Trophoblast cell (in vitro differentiated cells and primary cell): Measurements from ENCODE around the gene ADAMTS15.
"Not testable (repeated sequence)": the region's sequence is repeated elsewhere in the genome, so short reads cannot be mapped to it uniquely, and the experiment has no call there.

Experiments
- DNase-seq, 2 donors: peaks; one replicate each; pipeline ENCODE4 v3.0.0-alpha.2; 2016
- H2AFZ ChIP-seq: 2 replicates; pipeline ENCODE4 v1.6.1; 2013; ENCODE audit warnings: low read length, moderate library complexity, mild to moderate bottlenecking; ENCODE audit not compliant: insufficient read depth, poor library complexity
- H2AK5ac ChIP-seq: 2 replicates; pipeline ENCODE4 v1.6.1; 2013; ENCODE audit warnings: mild to moderate bottlenecking, low read length
- H2BK120ac ChIP-seq: 2 replicates; pipeline ENCODE4 v1.6.1; 2013; ENCODE audit warnings: low read length, mild to moderate bottlenecking, moderate library complexity; ENCODE audit not compliant: insufficient read depth, poor library complexity
- H2BK12ac ChIP-seq: 2 replicates; pipeline ENCODE4 v1.6.1; 2013; ENCODE audit warnings: mild to moderate bottlenecking, low read length, moderate library complexity
- H2BK5ac ChIP-seq: 2 replicates; pipeline ENCODE4 v1.6.1; 2013; ENCODE audit warnings: low read length, low read depth, moderate library complexity, mild to moderate bottlenecking; ENCODE audit not compliant: poor library complexity
- H3K14ac ChIP-seq: 2 replicates; pipeline ENCODE4 v1.6.1; 2013; ENCODE audit warnings: mild to moderate bottlenecking, low read length
- H3K18ac ChIP-seq: 2 replicates; pipeline ENCODE4 v1.6.1; 2013; ENCODE audit warnings: mild to moderate bottlenecking, low read length
- H3K23ac ChIP-seq: 2 replicates; pipeline ENCODE4 v1.6.1; 2013; ENCODE audit warnings: low read length
- H3K27ac ChIP-seq: 2 replicates; pipeline ENCODE4 v1.5.1; 2013; ENCODE audit warnings: low read depth, mild to moderate bottlenecking, inconsistent platforms, low read length, moderate library complexity
- H3K27me3 ChIP-seq: 2 replicates; pipeline ENCODE4 v1.6.1; 2013; ENCODE audit warnings: inconsistent platforms, mild to moderate bottlenecking, low read length, moderate library complexity; ENCODE audit not compliant: insufficient read depth
- H3K36me3 ChIP-seq, 2 experiments: 1 replicate in 1 of 2; 2 replicates in 1 of 2; pipeline ENCODE4 v1.6.1; 2013; ENCODE audit warnings: low read length in 2 of 2, mild to moderate bottlenecking in 2 of 2, moderate library complexity in 1 of 2; ENCODE audit not compliant: insufficient read depth in 2 of 2, control insufficient read depth in 1 of 2
- H3K4ac ChIP-seq: 2 replicates; pipeline ENCODE4 v1.6.1; 2013; ENCODE audit warnings: low read depth, mild to moderate bottlenecking, low read length, moderate library complexity
- H3K4me1 ChIP-seq, 2 experiments: 1 replicate in 1 of 2; 2 replicates in 1 of 2; pipeline ENCODE4 v1.6.1; 2013; ENCODE audit warnings: low read length in 2 of 2, mild to moderate bottlenecking in 2 of 2, moderate library complexity in 1 of 2; ENCODE audit not compliant: insufficient read depth in 2 of 2, control insufficient read depth in 1 of 2
- H3K4me2 ChIP-seq: 2 replicates; pipeline ENCODE4 v1.6.1; 2013; ENCODE audit warnings: inconsistent platforms, mild to moderate bottlenecking, low read length, moderate library complexity
- H3K4me3 ChIP-seq: 2 replicates; pipeline ENCODE4 v1.5.1; 2013; ENCODE audit warnings: mild to moderate bottlenecking, low read depth, low read length, inconsistent platforms
- H3K79me1 ChIP-seq: one replicate; pipeline ENCODE4 v1.6.1; 2013; ENCODE audit warnings: low read length
- H3K79me2 ChIP-seq: 2 replicates; pipeline ENCODE4 v1.6.1; 2013; ENCODE audit warnings: low read length, mild to moderate bottlenecking; ENCODE audit not compliant: control insufficient read depth, insufficient read depth, poor library complexity
- H3K9ac ChIP-seq: 2 replicates; pipeline ENCODE4 v1.6.1; 2013; ENCODE audit warnings: mild to moderate bottlenecking, low read length
- H3K9me3 ChIP-seq: 2 replicates; pipeline ENCODE4 v1.6.1; 2013; ENCODE audit warnings: low read depth, mild to moderate bottlenecking, control low read depth, inconsistent platforms, low read length; ENCODE audit not compliant: insufficient read depth
- H4K12ac ChIP-seq: 2 replicates; pipeline ENCODE4 v1.6.1; 2013; ENCODE audit warnings: low read depth, mild to moderate bottlenecking, low read length, moderate library complexity
- H4K8ac ChIP-seq: 2 replicates; pipeline ENCODE4 v1.6.1; 2013; ENCODE audit warnings: low read depth, mild to moderate bottlenecking, low read length, moderate library complexity
- H4K91ac ChIP-seq: one replicate; pipeline ENCODE4 v1.6.1; 2013; ENCODE audit warnings: low read depth, mild to moderate bottlenecking, low read length, moderate library complexity
- WGBS: extraction: QIAGEN DNeasy Blood & Tissue Kit; methylation state at CpG from one replicate; pipeline ENCODE4 v1.1.7; 2013; ENCODE audit warnings: missing lambda C conversion rate; ENCODE audit not compliant: insufficient read length, insufficient coverage; ENCODE audit errors: extremely low coverage; 5-methylcytosine and 5-hydroxymethylcytosine counted together

ADAMTS15 gene

DNA sequence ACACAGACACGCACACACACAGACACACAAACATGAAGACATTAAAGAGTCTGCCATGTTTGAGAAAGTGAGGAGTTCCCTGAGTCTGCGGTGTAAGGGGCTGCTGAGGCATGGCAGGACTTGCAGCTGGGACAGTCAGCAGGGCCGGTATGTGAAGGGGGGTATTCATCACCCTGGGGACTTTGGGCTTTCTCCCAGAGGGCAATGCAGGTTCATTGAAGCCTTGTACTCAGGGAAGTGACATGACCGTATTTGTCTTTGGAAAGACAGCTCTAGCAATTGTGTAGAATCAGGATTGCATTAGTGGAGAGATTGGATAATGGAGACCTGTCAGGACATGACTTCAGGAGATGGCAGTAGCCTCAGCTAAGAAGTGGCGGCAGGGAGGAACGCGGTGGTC lies 10.6 kb upstream of the ADAMTS15 start:
- Histone ChIP-seq H3K9me3 (peaks cover 2% of the 10 kb centered on the region), H4K91ac (no peak overlapping the region), H4K12ac (no peak overlapping the region), H3K27me3 (no peaks in the 10 kb centered on the region), H3K4ac (no peak overlapping the region), H3K4me3 (no peak overlapping the region), H2BK120ac (no peak overlapping the region), H3K14ac (no peak overlapping the region), H3K18ac (no peak overlapping the region), H3K4me2 (no peak overlapping the region), H3K79me2 (no peaks in the 10 kb centered on the region), H3K4me1 (no peaks in the 10 kb centered on the region), H2BK12ac (no peak overlapping the region), H3K79me1 (no peaks in the 10 kb centered on the region), H3K27ac (no peak overlapping the region), H2BK5ac (no peak overlapping the region), H2AFZ (no peak overlapping the region), H3K9ac (no peak overlapping the region), H2AK5ac (no peak overlapping the region), H3K36me3 (no peaks in the 10 kb centered on the region), H4K8ac (no peak overlapping the region), H3K23ac (no peak overlapping the region)
- WGBS, result no CpG with 5 or more reads among the region's 7 CpGs
- no peak for DNase-seq

DNA sequence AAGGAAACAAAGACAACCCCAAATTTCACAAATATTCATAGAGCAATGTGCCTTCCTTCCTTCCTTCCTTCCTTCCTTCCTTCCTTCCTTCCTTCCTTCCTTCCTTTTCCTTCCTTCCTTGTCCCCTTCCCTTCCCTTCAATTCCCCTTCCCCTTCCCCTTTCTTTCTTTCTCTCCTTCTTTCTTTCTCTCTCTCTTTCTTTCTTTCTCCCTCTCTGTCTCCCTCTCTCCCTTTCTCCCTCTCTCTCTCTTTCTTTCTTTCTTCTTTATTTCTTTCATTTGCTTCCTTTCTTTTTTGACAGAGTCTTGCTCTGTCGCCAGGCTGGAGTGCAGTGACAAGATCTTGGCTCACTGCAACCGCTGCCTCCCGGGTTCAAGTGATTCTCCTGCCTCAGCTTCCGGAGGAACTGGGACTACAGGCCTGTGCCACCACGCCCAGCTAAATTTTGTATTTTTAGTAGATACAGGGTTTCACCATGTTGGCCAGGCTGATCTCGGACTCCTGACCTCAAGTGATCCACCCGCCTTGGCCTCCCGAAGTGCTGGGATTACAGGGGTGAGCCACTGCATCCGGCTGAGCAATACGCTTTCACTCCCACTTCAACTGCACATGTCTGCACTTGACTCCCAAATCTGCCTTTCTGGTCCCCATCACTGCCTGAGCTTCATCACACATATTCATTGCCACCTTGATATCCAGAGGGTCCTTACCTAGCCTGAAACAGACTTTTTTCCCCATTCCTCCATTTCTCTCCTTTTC lies 9.9 kb upstream of the ADAMTS15 start:
- H2BK5ac ChIP-seq, H3K27ac ChIP-seq, H3K79me2 ChIP-seq, H2AFZ ChIP-seq, H3K4me1 ChIP-seq, H4K91ac ChIP-seq, H3K14ac ChIP-seq, H4K12ac ChIP-seq, H3K27me3 ChIP-seq, DNase-seq, H2BK12ac ChIP-seq, H2AK5ac ChIP-seq, H4K8ac ChIP-seq, H3K9ac ChIP-seq, H3K4ac ChIP-seq, H3K4me2 ChIP-seq, H3K18ac ChIP-seq, H3K23ac ChIP-seq, H2BK120ac ChIP-seq, H3K36me3 ChIP-seq, H3K4me3 ChIP-seq, H3K9me3 ChIP-seq, H3K79me1 ChIP-seq: not testable (repeated sequence)
- no CpG with 5 or more reads among the region's 10 CpGs for WGBS

DNA sequence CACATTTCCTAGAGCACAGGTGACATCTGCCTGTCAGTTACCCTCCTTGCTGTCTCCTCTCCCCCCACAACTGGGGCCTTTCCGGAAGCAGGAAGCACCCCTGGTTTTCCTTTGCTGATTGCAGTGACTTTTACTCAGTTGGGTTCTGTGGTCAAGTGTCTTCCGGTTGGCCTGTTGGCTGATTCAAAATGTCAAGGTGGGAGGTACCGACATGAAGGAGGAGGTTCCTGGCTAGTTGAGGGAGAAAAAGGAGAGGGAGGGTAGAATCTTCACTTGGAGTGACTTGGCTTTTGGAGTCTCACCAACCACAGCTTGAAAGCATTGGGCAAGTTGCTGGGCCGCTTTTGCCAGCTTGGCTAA lies 9.3 kb upstream of the ADAMTS15 start:
- Histone ChIP-seq H2AK5ac (no peak overlapping the region), H3K9me3 (peaks cover 2% of the 10 kb centered on the region), H2BK120ac (no peak overlapping the region), H3K79me2 (no peaks in the 10 kb centered on the region), H3K14ac (no peak overlapping the region), H3K4me2 (no peak overlapping the region), H4K12ac (no peak overlapping the region), H3K23ac (no peak overlapping the region), H3K27ac (no peak overlapping the region), H2BK5ac (no peak overlapping the region), H3K4me1 (no peaks in the 10 kb centered on the region), H2AFZ (no peak overlapping the region), H3K4me3 (no peak overlapping the region), H4K8ac (no peak overlapping the region), H3K27me3 (no peaks in the 10 kb centered on the region), H4K91ac (no peak overlapping the region), H3K79me1 (no peaks in the 10 kb centered on the region), H3K18ac (no peak overlapping the region), H3K36me3 (no peaks in the 10 kb centered on the region), H3K9ac (no peak overlapping the region), H3K4ac (no peak overlapping the region), H2BK12ac (no peak overlapping the region)
- WGBS, result no CpG with 5 or more reads among the region's 4 CpGs
- DNase-seq, result no peak

DNA sequence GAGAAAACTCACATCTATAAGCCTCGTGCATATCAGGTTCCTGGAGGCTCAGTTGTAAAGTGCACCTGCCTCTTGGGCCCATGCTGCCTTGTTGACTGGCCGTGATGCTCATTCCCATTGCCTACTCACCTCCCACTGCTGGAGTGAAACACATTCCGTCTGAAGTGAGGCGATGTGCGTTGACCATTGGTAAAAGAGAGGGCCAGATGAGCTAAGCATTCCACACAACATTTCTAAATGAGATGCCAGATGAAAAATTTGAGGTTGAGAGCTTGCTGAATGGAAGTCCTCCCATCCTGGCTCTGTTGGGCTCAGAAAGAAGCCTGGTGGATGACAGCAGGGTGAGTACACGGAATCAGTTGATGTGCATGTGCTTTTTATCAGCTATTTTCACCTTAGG lies 8.6 kb upstream of the ADAMTS15 start:
- Histone ChIP-seq H2BK5ac (no peak overlapping the region), H3K79me1 (no peaks in the 10 kb centered on the region), H3K4me2 (no peak overlapping the region), H2AFZ (no peak overlapping the region), H3K9ac (no peak overlapping the region), H4K8ac (no peak overlapping the region), H3K36me3 (no peaks in the 10 kb centered on the region), H3K18ac (no peak overlapping the region), H3K14ac (no peak overlapping the region), H3K4me1 (no peaks in the 10 kb centered on the region), H3K27me3 (no peaks in the 10 kb centered on the region), H2BK120ac (no peak overlapping the region), H3K79me2 (no peaks in the 10 kb centered on the region), H3K23ac (no peak overlapping the region), H2BK12ac (no peak overlapping the region), H3K4me3 (no peak overlapping the region), H2AK5ac (no peak overlapping the region), H4K91ac (no peak overlapping the region), H3K4ac (no peak overlapping the region), H3K9me3 (peaks cover 2% of the 10 kb centered on the region), H4K12ac (no peak overlapping the region), H3K27ac (no peak overlapping the region)
- DNase-seq, result no peak
- WGBS, result no CpG with 5 or more reads among the region's 6 CpGs
